ENCODE results near the gene NAA40.
A peak's percentile ranks its signal among the peaks of the same experiment; 100 is the strongest.

Gene NAA40

GRCh38 chr11:63938479-63939396 is at the start of gene NAA40:
Gene NAA40, plus strand, starts transcription at chr11:63939002. Its CDS starts 95 bp downstream, at chr11:63939097.
- H3K9me3 ChIP-seq (ENCODE audit: low read depth, low read length): no peaks in the 10 kb centered on the region
- peak within 1 kb of the TSS; percentile 75 for H3K27ac ChIP-seq
- H3K4me3 ChIP-seq: peak within 1 kb of the TSS; percentile 96
- TF ChIP-seq EZH2 (IDR thresholded peaks at IDR 0.05): no peak
- TF ChIP-seq POLR2AphosphoS5 (IDR thresholded peaks at IDR 0.05; ENCODE audit: borderline replicate concordance, low read depth, low read length): peak; percentile 71
- peak; percentile 67 for TF ChIP-seq FOXP2 (optimal IDR thresholded peaks at IDR 0.05; ENCODE audit: control extremely low read depth, extremely low read length, insufficient read depth)
- peak within 1 kb of the TSS; percentile 86 for H3K9ac ChIP-seq (ENCODE audit: insufficient read length)
- no peaks in the 10 kb centered on the region for H3K36me3 ChIP-seq (ENCODE audit: insufficient read depth, low read length)
- peak; percentile 50 for DNase-seq (ENCODE audit: low read depth, low spot score)

DNA sequence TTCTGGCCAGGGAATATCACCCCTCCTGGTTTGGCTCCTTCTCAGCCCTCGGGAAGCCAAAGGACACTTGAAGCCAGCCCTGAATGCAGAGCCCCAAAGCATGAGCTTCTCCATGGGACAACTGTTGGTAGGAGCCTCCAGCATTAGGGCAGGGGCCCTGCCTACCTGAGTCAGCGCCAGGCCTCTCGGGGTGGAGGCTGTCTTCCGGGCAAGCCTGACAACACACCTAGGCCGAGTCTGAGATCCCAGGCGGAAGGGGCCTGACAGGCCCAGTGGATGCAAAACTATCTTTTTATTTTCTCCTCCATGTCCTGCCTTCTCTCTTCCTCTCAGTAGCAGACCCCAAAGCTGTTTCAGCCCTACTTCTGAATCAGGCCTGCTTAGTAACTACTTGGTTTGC is 49.5 kb upstream of the NAA40 start:
- TF ChIP-seq POLR2AphosphoS5 (IDR thresholded peaks at IDR 0.05; ENCODE audit: borderline replicate concordance, low read depth, low read length) (no peak), EZH2 (IDR thresholded peaks at IDR 0.05) (no peak), FOXP2 (optimal IDR thresholded peaks at IDR 0.05; ENCODE audit: control extremely low read depth, extremely low read length, insufficient read depth) (no peak)
- Histone ChIP-seq H3K36me3 (ENCODE audit: insufficient read depth, low read length) (peaks cover 7% of the 10 kb centered on the region), H3K9me3 (ENCODE audit: low read depth, low read length) (no peaks in the 10 kb centered on the region), H3K9ac (ENCODE audit: insufficient read length) (no peak overlapping the region), H3K4me3 (no peak overlapping the region), H3K27ac (no peak overlapping the region)
- no peak for DNase-seq (ENCODE audit: low read depth, low spot score)

DNA sequence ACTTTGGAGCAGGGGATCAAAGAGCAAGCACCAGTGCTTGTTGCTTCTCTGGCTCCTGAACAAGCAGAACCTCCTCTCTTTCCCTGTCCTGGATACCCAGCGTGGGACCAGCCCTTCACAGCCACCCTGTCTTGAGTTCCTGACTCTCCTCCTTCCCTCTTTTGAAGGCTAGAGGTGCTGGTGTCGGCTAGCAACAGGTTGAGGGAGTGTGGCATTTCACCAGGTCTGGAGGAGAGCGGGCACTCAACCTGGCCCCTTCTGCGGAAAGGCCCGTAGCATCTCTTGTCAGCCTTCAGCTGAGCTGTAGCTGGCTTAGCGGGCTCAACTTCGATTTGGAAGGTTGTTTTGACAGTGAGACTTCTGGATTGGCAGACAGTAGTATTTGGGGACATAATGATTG is 48.4 kb upstream of the NAA40 start:
- Histone ChIP-seq H3K9me3 (ENCODE audit: low read depth, low read length) (no peaks in the 10 kb centered on the region), H3K9ac (ENCODE audit: insufficient read length) (no peak overlapping the region), H3K4me3 (no peak overlapping the region), H3K36me3 (ENCODE audit: insufficient read depth, low read length) (peaks cover 12% of the 10 kb centered on the region), H3K27ac (no peak overlapping the region)
- no peak for TF ChIP-seq POLR2AphosphoS5 (IDR thresholded peaks at IDR 0.05; ENCODE audit: borderline replicate concordance, low read depth, low read length)
- no peak for DNase-seq (ENCODE audit: low read depth, low spot score)

GRCh38 chr11:63892228-63892627 is 46.6 kb upstream of the NAA40 start:
- no peak overlapping the region for H3K4me3 ChIP-seq
- H3K36me3 ChIP-seq (ENCODE audit: insufficient read depth, low read length): peaks cover 26% of the 10 kb centered on the region
- TF ChIP-seq EZH2 (IDR thresholded peaks at IDR 0.05): no peak
- TF ChIP-seq POLR2AphosphoS5 (IDR thresholded peaks at IDR 0.05; ENCODE audit: borderline replicate concordance, low read depth, low read length): no peak
- no peak for TF ChIP-seq FOXP2 (optimal IDR thresholded peaks at IDR 0.05; ENCODE audit: control extremely low read depth, extremely low read length, insufficient read depth)
- H3K9me3 ChIP-seq (ENCODE audit: low read depth, low read length): no peaks in the 10 kb centered on the region
- no peak for DNase-seq (ENCODE audit: low read depth, low spot score)
- no peak overlapping the region for H3K27ac ChIP-seq
- H3K9ac ChIP-seq (ENCODE audit: insufficient read length): no peak overlapping the region

DNA sequence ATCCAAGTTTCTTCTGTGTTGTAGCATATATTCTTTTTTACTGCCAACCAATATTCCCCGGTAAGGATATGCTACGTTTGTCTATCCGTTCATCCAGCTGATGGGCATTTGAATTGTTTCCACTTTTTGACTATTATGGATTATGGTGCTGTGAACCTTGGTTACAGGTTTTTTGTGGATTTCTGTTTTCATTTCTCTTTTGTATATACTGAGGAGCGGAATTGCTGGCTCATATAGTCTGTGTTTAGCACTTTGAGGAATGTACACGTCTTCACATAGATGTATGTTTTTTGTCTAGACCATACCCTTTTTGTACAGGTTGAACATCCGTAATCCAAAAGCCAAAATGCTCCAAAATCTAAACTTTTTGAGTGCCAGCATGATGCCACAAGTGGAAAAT is 45.4 kb upstream of the NAA40 start:
- no peaks in the 10 kb centered on the region for H3K9me3 ChIP-seq (ENCODE audit: low read depth, low read length)
- peaks cover 37% of the 10 kb centered on the region for H3K36me3 ChIP-seq (ENCODE audit: insufficient read depth, low read length)
- no peak overlapping the region for H3K9ac ChIP-seq (ENCODE audit: insufficient read length)
- DNase-seq (ENCODE audit: low read depth, low spot score): no peak
- no peak overlapping the region for H3K4me3 ChIP-seq
- H3K27ac ChIP-seq: no peak overlapping the region
- TF ChIP-seq FOXP2 (optimal IDR thresholded peaks at IDR 0.05; ENCODE audit: control extremely low read depth, extremely low read length, insufficient read depth) (no peak), EZH2 (IDR thresholded peaks at IDR 0.05) (no peak), POLR2AphosphoS5 (IDR thresholded peaks at IDR 0.05; ENCODE audit: borderline replicate concordance, low read depth, low read length) (no peak)

GRCh38 chr11:63896071-63896470 is 42.7 kb upstream of the NAA40 start:
- Histone ChIP-seq H3K9ac (ENCODE audit: insufficient read length) (no peak overlapping the region), H3K27ac (0 out of 2 replicates have a peak overlapping the region, but pooled peaks have one; percentile 36), H3K36me3 (ENCODE audit: insufficient read depth, low read length) (peaks cover 64% of the 10 kb centered on the region), H3K9me3 (ENCODE audit: low read depth, low read length) (no peaks in the 10 kb centered on the region), H3K4me3 (no peak overlapping the region)
- DNase-seq (ENCODE audit: low read depth, low spot score): no peak
- no peak for TF ChIP-seq FOXP2 (optimal IDR thresholded peaks at IDR 0.05; ENCODE audit: control extremely low read depth, extremely low read length, insufficient read depth)

DNA sequence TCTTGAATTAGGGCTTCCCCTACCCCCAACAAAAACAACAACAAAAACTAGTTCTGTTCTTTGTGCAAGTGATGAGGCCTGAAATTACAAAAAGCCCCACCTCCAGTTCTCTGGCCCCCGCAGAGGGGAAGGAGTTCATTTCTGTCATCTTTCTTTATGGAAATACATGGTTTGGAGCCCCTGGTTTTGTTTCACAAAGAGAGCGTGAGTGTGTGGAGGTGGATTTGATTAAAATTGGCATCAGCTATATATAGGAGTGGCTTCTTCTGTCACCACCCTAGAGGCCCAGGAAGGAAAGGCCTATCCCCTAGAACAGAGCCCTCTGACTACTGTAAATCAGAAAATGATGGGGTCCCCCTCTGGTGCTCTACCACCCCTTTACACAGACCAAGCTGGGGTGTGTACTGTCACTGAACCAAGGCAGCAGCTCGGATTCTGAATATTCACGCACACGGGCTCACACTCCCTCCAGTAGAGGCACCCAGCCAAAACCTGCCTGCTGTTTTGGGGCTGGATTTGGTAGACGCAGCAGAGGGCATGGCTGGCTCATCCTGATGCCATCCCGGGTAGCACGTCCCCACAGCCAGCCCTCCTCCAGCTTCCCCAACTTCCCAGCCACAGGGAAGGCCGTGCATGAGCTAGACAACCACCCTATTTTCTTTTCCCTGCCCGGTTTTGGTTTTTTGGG is 41.2 kb upstream of the NAA40 start:
- Histone ChIP-seq H3K9me3 (ENCODE audit: low read depth, low read length) (no peaks in the 10 kb centered on the region), H3K36me3 (ENCODE audit: insufficient read depth, low read length) (peaks cover 76% of the 10 kb centered on the region), H3K9ac (ENCODE audit: insufficient read length) (no peak overlapping the region), H3K4me3 (no peak overlapping the region), H3K27ac (no peak overlapping the region; the same call in 1 of the 2 replicates)
- no peak for DNase-seq (ENCODE audit: low read depth, low spot score)
- TF ChIP-seq EZH2 (IDR thresholded peaks at IDR 0.05): no peak
- TF ChIP-seq POLR2AphosphoS5 (IDR thresholded peaks at IDR 0.05; ENCODE audit: borderline replicate concordance, low read depth, low read length): no peak
- TF ChIP-seq FOXP2 (optimal IDR thresholded peaks at IDR 0.05; ENCODE audit: control extremely low read depth, extremely low read length, insufficient read depth): no peak

- no peak overlapping the region for H3K27ac ChIP-seq
- no peak overlapping the region for H3K9ac ChIP-seq (ENCODE audit: insufficient read length)
- DNase-seq (ENCODE audit: low read depth, low spot score): no peak
- H3K9me3 ChIP-seq (ENCODE audit: low read depth, low read length): no peaks in the 10 kb centered on the region
- no peak overlapping the region for H3K4me3 ChIP-seq
- TF ChIP-seq POLR2AphosphoS5 (IDR thresholded peaks at IDR 0.05; ENCODE audit: borderline replicate concordance, low read depth, low read length) (no peak), EZH2 (IDR thresholded peaks at IDR 0.05) (no peak), FOXP2 (optimal IDR thresholded peaks at IDR 0.05; ENCODE audit: control extremely low read depth, extremely low read length, insufficient read depth) (no peak)
- H3K36me3 ChIP-seq (ENCODE audit: insufficient read depth, low read length): peaks cover 76% of the 10 kb centered on the region
Measured at GRCh38 chr11:63901660-63902059, 37.1 kb upstream of the NAA40 start.

Data from SK-N-MC (cell line).